GM21576 (cell line): ENCODE results near the gene DDX51.

Experiments
- ATAC-seq: cut with Tn5 transposase; IDR thresholded peaks from one replicate; pipeline ENCODE4 v1.9.1; 2021; ENCODE audit warnings: mild to moderate bottlenecking, moderate library complexity; ENCODE audit not compliant: unreplicated experiment

DDX51 gene

GRCh38 chr12:132144115-132144809, at the start of gene DDX51, which contains the start of gene NOC4L:
Gene DDX51 (minus strand): TSS chr12:132144319. CDS start chr12:132144296, 23 bp downstream.
Gene NOC4L (plus strand): TSS chr12:132144457. CDS start chr12:132144489, 32 bp downstream.
- ATAC-seq: peak; percentile 79

- no peak for ATAC-seq
Measured at GRCh38 chr12:132191715-132192553, 47.8 kb upstream of the DDX51 start.

- ATAC-seq: no peak
Measured at GRCh38 chr12:132190834-132191500, 46.8 kb upstream of the DDX51 start.

- no peak for ATAC-seq
Measured at GRCh38 chr12:132190012-132190755, 46.1 kb upstream of the DDX51 start.

- peak; percentile 86 for ATAC-seq
Measured at GRCh38 chr12:132189378-132190011, 45.4 kb upstream of the DDX51 start.

- ATAC-seq: no peak
Measured at GRCh38 chr12:132188916-132189325, 44.8 kb upstream of the DDX51 start.

GRCh38 chr12:132188451-132188901, 44.4 kb upstream of the DDX51 start:
- ATAC-seq: no peak

- no peak for ATAC-seq
Measured at GRCh38 chr12:132187646-132188450, 43.7 kb upstream of the DDX51 start.

GRCh38 chr12:132186857-132187620, 42.9 kb upstream of the DDX51 start:
- ATAC-seq: no peak

- ATAC-seq: no peak
Measured at GRCh38 chr12:132186208-132186856, 42.2 kb upstream of the DDX51 start.

- no peak for ATAC-seq
Measured at GRCh38 chr12:132185705-132186104, 41.6 kb upstream of the DDX51 start.

GRCh38 chr12:132182711-132183365, 38.7 kb upstream of the DDX51 start:
- ATAC-seq: no peak

GRCh38 chr12:132182206-132182710, 38.1 kb upstream of the DDX51 start:
- no peak for ATAC-seq

GRCh38 chr12:132181570-132182200, 37.6 kb upstream of the DDX51 start:
- no peak for ATAC-seq

GRCh38 chr12:132180648-132181546, 36.8 kb upstream of the DDX51 start:
- ATAC-seq: no peak
